HepG2 (cell line): Measurements from ENCODE around the gene CCNDBP1. TPM values are rescaled to one million over a fixed set of nuclear protein-coding genes. Genes with fewer than 3 reads are reported as not detected.

Experiments used
- ATAC-seq: fragments of 200-7000 bp; cut with Tn5 transposase; 3 replicates; pipeline ENCODE4 v1.9.1; 2020; ENCODE audit warnings: mild to moderate bottlenecking, moderate library complexity
- BruUV-seq: library from RNA; stranded (reverse); fragments of 400-500 nt; replicated peaks from 2 replicates; lab custom pipeline; 2021; lab: Mats Ljungman, UMichigan
- CTCF ChIA-PET: fragments of 300-600 bp; formaldehyde crosslinking; extraction: SDS; loops from one replicate; lab custom pipeline; 2021; ENCODE audit warnings: low total read pairs, inconsistent platforms, low intra/inter-chr PET ratio; lab: Yijun Ruan, JAX
- POLR2A ChIA-PET: fragments of 350-600 bp; sonication (Branson Sonifier 250); formaldehyde crosslinking; loops from one replicate; lab custom pipeline; 2020; ENCODE audit warnings: antibody characterized with exemption, inconsistent platforms; lab: Yijun Ruan, JAX
- DNase-seq: peaks from one replicate; pipeline ENCODE4 v3.0.0-alpha.2; 2015; ENCODE audit warnings: low spot score
- FAIRE-seq: peaks from 3 replicates; lab custom pipeline; 2011; peaks lifted over from hg19 to GRCh38; lab: Jason Lieb, UNC
- H2AFZ ChIP-seq: one replicate; pipeline ENCODE4 v1.6.1; 2011; ENCODE audit warnings: low read length, inconsistent platforms
- H3K27ac ChIP-seq: fragments of 300-600 bp; 3 replicates; pipeline ENCODE4 v1.8.0; 2011; ENCODE audit warnings: mixed run types, mild to moderate bottlenecking, mixed read lengths, low read length, inconsistent platforms; ENCODE audit not compliant: insufficient read depth; ENCODE audit errors: extremely low read length
- H3K27me3 ChIP-seq, 2 experiments: fragments of 200-600 bp in 1 of 2; 2 replicates in 1 of 2; 3 replicates in 1 of 2; pipeline versions ENCODE4 v1.6.0 to v1.8.0; 2011; ENCODE audit warnings: low read length in 2 of 2, mild to moderate bottlenecking in 2 of 2, moderate library complexity in 2 of 2, inconsistent platforms in 1 of 2; ENCODE audit not compliant: insufficient read depth in 2 of 2, control insufficient read depth in 1 of 2
- H3K36me3 ChIP-seq, 2 experiments: fragments of 200-600 bp in 1 of 2; replicated peaks in 1 of 2; 2 replicates in 1 of 2; 3 replicates in 1 of 2; pipeline versions ENCODE4 v1.5.1 to v1.8.0; 2011; ENCODE audit warnings: low read length in 2 of 2, inconsistent platforms in 1 of 2; ENCODE audit not compliant: insufficient read depth in 2 of 2, control insufficient read depth in 1 of 2
- H3K4me1 ChIP-seq: 2 replicates; pipeline ENCODE4 v1.5.1; 2012; ENCODE audit warnings: low read length, inconsistent platforms; ENCODE audit not compliant: insufficient read depth
- H3K4me2 ChIP-seq: 2 replicates; pipeline ENCODE4 v1.6.0; 2011; ENCODE audit warnings: low read depth, low read length, inconsistent platforms
- H3K4me3 ChIP-seq, 3 experiments: fragments of 200-600 bp in 1 of 3; sonication (generic), shearing (Covaris generic) in 1 of 3; replicated peaks in 1 of 3; 2 replicates each; pipeline ENCODE4 v1.5.1; 2011 to 2016; ENCODE audit warnings: low read length in 3 of 3, inconsistent platforms in 2 of 3, low read depth in 2 of 3, mild to moderate bottlenecking in 2 of 3, control low read depth in 1 of 3, mixed read lengths in 1 of 3; ENCODE audit not compliant: insufficient read depth in 1 of 3
- H3K79me2 ChIP-seq: one replicate; pipeline ENCODE4 v1.6.1; 2011; ENCODE audit warnings: low read length, inconsistent platforms; ENCODE audit not compliant: insufficient read depth
- H3K9ac ChIP-seq: 2 replicates; pipeline ENCODE4 v1.6.0; 2011; ENCODE audit warnings: mild to moderate bottlenecking, low read depth, low read length, inconsistent platforms; ENCODE audit not compliant: insufficient read depth
- H3K9me3 ChIP-seq: 2 replicates; pipeline ENCODE4 v1.5.1; 2012; ENCODE audit warnings: mild to moderate bottlenecking, low read length
- H4K20me1 ChIP-seq: 2 replicates; pipeline ENCODE4 v1.6.0; 2011; ENCODE audit warnings: inconsistent platforms, mild to moderate bottlenecking, low read length, moderate library complexity; ENCODE audit not compliant: insufficient read depth
- CTCF ChIP-seq: sonication (generic); formaldehyde crosslinking; IDR thresholded peaks from 2 replicates; pipeline ENCODE4 v1.5.0; 2020; ENCODE audit warnings: mild to moderate bottlenecking, missing genetic modification reagents, moderate library complexity
- NKX3-1 ChIP-seq: sonication (generic); formaldehyde crosslinking; IDR thresholded peaks from 2 replicates; pipeline ENCODE4 v1.5.0; 2020; ENCODE audit warnings: missing genetic modification reagents
- SMC3 ChIP-seq: IDR thresholded peaks from 2 replicates; pipeline ENCODE4 v1.6.1; 2011; ENCODE audit warnings: low read length, improper control_type of control experiment
- STAG1 ChIP-seq: sonication (generic); formaldehyde crosslinking; IDR thresholded peaks from 2 replicates; pipeline ENCODE4 v1.4.0; 2020; ENCODE audit warnings: missing genetic modification reagents
- XRCC5 ChIP-seq: fragments of 200-400 bp; formaldehyde crosslinking; optimal IDR thresholded peaks from 2 replicates; pipeline ENCODE3; 2017; ENCODE audit warnings: mild to moderate bottlenecking, low read length
- WGBS: methylation state at CpG from one replicate; pipeline ENCODE4 v1.1.6; 2017; ENCODE audit warnings: low lambda C conversion rate; 5-methylcytosine and 5-hydroxymethylcytosine counted together
- in situ Hi-C: cut with HindIII; loops from 2 replicates; pipeline ENCODE4 v1.10.0; 2017; ENCODE audit warnings: low pct_unique_long_range_greater_than_20kb; ENCODE audit not compliant: extremely low pct_ligation_motif_present
- intact Hi-C: fragments of 100-400 bp; cut with micrococcal nuclease; formaldehyde crosslinking; loops from one replicate; pipeline ENCODE4 v1.10.0; 2022; ENCODE audit not compliant: unreplicated experiment
- polyA plus RNA-seq, 8 experiments: library from polyadenylated mRNA; depleted of rRNA in 3 of 8; stranded (reverse) in 7 of 8; unstranded in 1 of 8; fragments of >200 nt; fragmentation: Illumina TruSeq in 4 of 8; extraction: Trizol in 4 of 8; gene quantifications; 2 replicates each; pipeline versions ENCODE4 v1.2.1 to v1.2.3, GENCODE V29; 2011 to 2016; ENCODE audit warnings: low read depth in 4 of 8, missing spikeins in 1 of 8, mixed read lengths in 1 of 8; ENCODE audit not compliant: insufficient read depth in 1 of 8
- total RNA-seq, 5 experiments: library from RNA; depleted of rRNA; stranded (reverse); fragments of >200 nt; fragmentation: Illumina TruSeq; extraction: Trizol; gene quantifications; 2 replicates each; pipeline ENCODE4 v1.2.3, GENCODE V29; 2016; ENCODE audit warnings: low read depth in 1 of 5

Gene CCNDBP1
- total and polyA plus RNA-seq, 2 of the 13 experiments (the other 11 are each of a cell fraction or from before 2014, with no cell fraction given): 24.8 to 42.3 TPM

GRCh38 chr15:43209059-43209824 is 24.0 kb downstream of the CCNDBP1 start:
- no peak overlapping the region for H3K9ac ChIP-seq
- ChIA-PET POLR2A (interaction anchor here (0.9 kb wide), 1 partner anchor 16 kb away, joined by 3 read pairs; no protein-coding TSS in a partner anchor), CTCF (interaction anchor here (1.8 kb wide), 1 partner anchor 76 kb away, joined by 11 read pairs; no protein-coding TSS in a partner anchor)
- FAIRE-seq: peak; percentile 48
- intact Hi-C loops (loop anchor here (1.0 kb wide), 1 partner anchor 76 kb away; no protein-coding TSS in a partner anchor), in situ Hi-C loops (loop anchor here (5.0 to 25.0 kb wide), 2 partner anchors 68 to 497 kb away; no protein-coding TSS in a partner anchor)
- no peaks in the 10 kb centered on the region for H3K9me3 ChIP-seq
- 10% methylated on average over 5 of the region's 13 CpGs for WGBS
- H3K4me2 ChIP-seq: no peak overlapping the region
- H3K4me3 ChIP-seq: no peak overlapping the region
- TF ChIP-seq NKX3-1 (CRISPR knock-in tag) (no peak), CTCF (CRISPR knock-in tag) (peak; percentile 69), XRCC5 (peak; percentile 32), STAG1 (CRISPR knock-in tag) (peak; percentile 66), SMC3 (peak; percentile 31)
- BruUV-seq: no TSS peak
- H2AFZ ChIP-seq: no peak overlapping the region
- H3K4me1 ChIP-seq: peaks cover under 1% of the 10 kb centered on the region; the same call in 1 of the 2 replicates
- H3K36me3 ChIP-seq: no peaks in the 10 kb centered on the region
- H4K20me1 ChIP-seq: no peaks in the 10 kb centered on the region
- H3K27ac ChIP-seq: no peak overlapping the region
- no peaks in the 10 kb centered on the region for H3K79me2 ChIP-seq
- ATAC-seq: peak; percentile 80
- peaks cover 1 to 61% of the 10 kb centered on the region in 2 experiments; a peak in 3 of 5 replicates for H3K27me3 ChIP-seq
- DNase-seq: peak; percentile 41
